ENCODE data around the gene RARB.

RARB gene

GRCh38 chr3:25532431-25533162, 104.5 kb downstream of the RARB start:
- TF ChIP-seq CTCF (IDR thresholded peaks at IDR 0.05; ENCODE audit: extremely low read depth, missing control alignments): no peak
- DNase-seq (ENCODE audit: low spot score): peak; percentile 11

- no peak for TF ChIP-seq CTCF (IDR thresholded peaks at IDR 0.05; ENCODE audit: extremely low read depth, missing control alignments)
- no peak for DNase-seq (ENCODE audit: low spot score)
These were observed 105.3 kb downstream of the RARB start for GRCh38 chr3:25533399-25533798.

GRCh38 chr3:25534007-25534406, 105.9 kb downstream of the RARB start:
- no peak for DNase-seq (ENCODE audit: low spot score)
- no peak for TF ChIP-seq CTCF (IDR thresholded peaks at IDR 0.05; ENCODE audit: extremely low read depth, missing control alignments)

- TF ChIP-seq CTCF (IDR thresholded peaks at IDR 0.05; ENCODE audit: extremely low read depth, missing control alignments): no peak
- no peak for DNase-seq (ENCODE audit: low spot score)
These were observed 108.7 kb downstream of the RARB start for GRCh38 chr3:25536521-25537391.

- no peak for TF ChIP-seq CTCF (IDR thresholded peaks at IDR 0.05; ENCODE audit: extremely low read depth, missing control alignments)
- DNase-seq (ENCODE audit: low spot score): no peak
These were observed 109.5 kb downstream of the RARB start for GRCh38 chr3:25537516-25537915.

- TF ChIP-seq CTCF (IDR thresholded peaks at IDR 0.05; ENCODE audit: extremely low read depth, missing control alignments): no peak
- DNase-seq (ENCODE audit: low spot score): no peak
These were observed 112.2 kb downstream of the RARB start for GRCh38 chr3:25540273-25540672.

GRCh38 chr3:25542492-25543039, 114.5 kb downstream of the RARB start:
- no peak for TF ChIP-seq CTCF (IDR thresholded peaks at IDR 0.05; ENCODE audit: extremely low read depth, missing control alignments)

More at GRCh38 chr3:25542492-25543039, 114.5 kb downstream of the RARB start:
- DNase-seq (ENCODE audit: low spot score): no peak

All from GM20000 (cell line).